ENCODE measurements around the gene INPP5A. TPM values are rescaled to one million over a fixed set of nuclear protein-coding genes. Genes with fewer than 3 reads are reported as not detected.

Gene INPP5A
- total and polyA plus RNA-seq, 2 experiments from 2014 or later, result 41.2 to 53.6 TPM

GRCh38 chr10:132733926-132734325 is 196.3 kb downstream of the INPP5A start:
- no peaks in the 10 kb centered on the region for H3K9me3 ChIP-seq (ENCODE audit: low read depth)
- no peaks in the 10 kb centered on the region for H3K4me1 ChIP-seq (ENCODE audit: insufficient read depth)
- no peak overlapping the region for H3K4me2 ChIP-seq
- no peaks in the 10 kb centered on the region for H4K20me1 ChIP-seq (ENCODE audit: insufficient read depth, poor library complexity, severe bottlenecking)
- 92% methylated on average over 18 of the region's 19 CpGs for WGBS (ENCODE audit: low lambda C conversion rate, missing lambda C conversion rate)
- no peaks in the 10 kb centered on the region for H3K9me2 ChIP-seq (replicated peaks; ENCODE audit: insufficient read depth)
- no peak for DNase-seq (ENCODE audit: low spot score)
- H2AFZ ChIP-seq, result no peak overlapping the region
- H3K79me2 ChIP-seq, result no peaks in the 10 kb centered on the region
- no peak overlapping the region for H3K4me3 ChIP-seq
- no peak for TF ChIP-seq EZH2 (IDR thresholded peaks at IDR 0.05; ENCODE audit: borderline replicate concordance)
- no peak for TF ChIP-seq EZH2phosphoT487 (IDR thresholded peaks at IDR 0.05; ENCODE audit: low read depth, severe bottlenecking, unreplicated experiment)
- TF ChIP-seq CTCF (IDR thresholded peaks at IDR 0.05; ENCODE audit: poor library complexity), result no peak
- no peaks in the 10 kb centered on the region for H3K36me3 ChIP-seq (replicated peaks; ENCODE audit: insufficient read depth, low read depth)
- no peaks in the 10 kb centered on the region for H3K27me3 ChIP-seq
- H3K27ac ChIP-seq, result no peak overlapping the region

GRCh38 chr10:132735341-132735775 is 197.8 kb downstream of the INPP5A start:
- no peaks in the 10 kb centered on the region for H3K9me2 ChIP-seq (replicated peaks; ENCODE audit: insufficient read depth)
- H3K27me3 ChIP-seq, result no peaks in the 10 kb centered on the region
- no peak overlapping the region for H2AFZ ChIP-seq
- H3K36me3 ChIP-seq (replicated peaks; ENCODE audit: insufficient read depth, low read depth), result no peaks in the 10 kb centered on the region
- H3K79me2 ChIP-seq, result no peaks in the 10 kb centered on the region
- TF ChIP-seq CTCF (IDR thresholded peaks at IDR 0.05; ENCODE audit: poor library complexity), result no peak
- no peak for TF ChIP-seq EZH2phosphoT487 (IDR thresholded peaks at IDR 0.05; ENCODE audit: low read depth, severe bottlenecking, unreplicated experiment)
- no peak for TF ChIP-seq EZH2 (IDR thresholded peaks at IDR 0.05; ENCODE audit: borderline replicate concordance)
- H3K27ac ChIP-seq, result no peak overlapping the region
- no peaks in the 10 kb centered on the region for H4K20me1 ChIP-seq (ENCODE audit: insufficient read depth, poor library complexity, severe bottlenecking)
- H3K4me1 ChIP-seq (ENCODE audit: insufficient read depth), result no peaks in the 10 kb centered on the region
- 91% methylated on average over 19 of the region's 19 CpGs for WGBS (ENCODE audit: low lambda C conversion rate, missing lambda C conversion rate)
- H3K4me2 ChIP-seq, result no peak overlapping the region
- DNase-seq (ENCODE audit: low spot score), result no peak
- H3K4me3 ChIP-seq, result no peak overlapping the region
- H3K9me3 ChIP-seq (ENCODE audit: low read depth), result no peaks in the 10 kb centered on the region

- DNase-seq (ENCODE audit: low spot score), result no peak
- no peaks in the 10 kb centered on the region for H3K9me3 ChIP-seq (ENCODE audit: low read depth)
- H3K4me1 ChIP-seq (ENCODE audit: insufficient read depth), result no peaks in the 10 kb centered on the region
- no peak for TF ChIP-seq CTCF (IDR thresholded peaks at IDR 0.05; ENCODE audit: poor library complexity)
- no peak for TF ChIP-seq EZH2 (IDR thresholded peaks at IDR 0.05; ENCODE audit: borderline replicate concordance)
- no peak for TF ChIP-seq EZH2phosphoT487 (IDR thresholded peaks at IDR 0.05; ENCODE audit: low read depth, severe bottlenecking, unreplicated experiment)
- no peaks in the 10 kb centered on the region for H3K9me2 ChIP-seq (replicated peaks; ENCODE audit: insufficient read depth)
- 94% methylated on average over 24 of the region's 24 CpGs for WGBS (ENCODE audit: low lambda C conversion rate, missing lambda C conversion rate)
- no peaks in the 10 kb centered on the region for H3K27me3 ChIP-seq
- H3K79me2 ChIP-seq, result no peaks in the 10 kb centered on the region
- no peaks in the 10 kb centered on the region for H3K36me3 ChIP-seq (replicated peaks; ENCODE audit: insufficient read depth, low read depth)
- no peak overlapping the region for H3K27ac ChIP-seq
- no peaks in the 10 kb centered on the region for H4K20me1 ChIP-seq (ENCODE audit: insufficient read depth, poor library complexity, severe bottlenecking)
- no peak overlapping the region for H3K4me3 ChIP-seq
- no peak overlapping the region for H3K4me2 ChIP-seq
- no peak overlapping the region for H2AFZ ChIP-seq
Observed at GRCh38 chr10:132735923-132736391, 198.4 kb downstream of the INPP5A start.
